Tibial nerve (tissue), 4 donors: ENCODE data around the gene FRK. TPM values are rescaled to one million over a fixed set of nuclear protein-coding genes. Genes with fewer than 3 reads are reported as not detected.

Experiments
- DNase-seq, 2 donors: peaks; one replicate each; pipeline ENCODE4 v3.0.0-alpha.2; 2019; ENCODE audit warnings: low spot score in 2 of 2
- H3K27ac ChIP-seq, 4 donors: fragments of 200-600 bp; sonication (generic) in 3 of 4; one replicate each; pipeline ENCODE4 v1.5.1; 2017 to 2019; ENCODE audit warnings: mild to moderate bottlenecking in 1 of 4
- H3K27me3 ChIP-seq, 2 donors: fragments of 200-600 bp; sonication (generic) in 1 of 2; one replicate each; pipeline versions ENCODE4 v1.5.1 to v1.6.0; 2017 to 2019
- H3K36me3 ChIP-seq, 3 donors: fragments of 200-600 bp; sonication (generic); one replicate each; pipeline ENCODE4 v1.5.1; 2018 to 2019
- H3K4me1 ChIP-seq, 4 donors: fragments of 200-600 bp; sonication (generic) in 3 of 4; one replicate each; pipeline ENCODE4 v1.5.1; 2017 to 2019
- H3K4me3 ChIP-seq, 4 donors: fragments of 200-600 bp; sonication (generic) in 3 of 4; one replicate each; pipeline ENCODE4 v1.5.1; 2017 to 2019; ENCODE audit warnings: mild to moderate bottlenecking in 1 of 4, moderate library complexity in 1 of 4
- H3K9me3 ChIP-seq, 4 donors: fragments of 200-600 bp; sonication (generic) in 3 of 4; one replicate each; pipeline ENCODE4 v1.5.1; 2017 to 2019
- CTCF ChIP-seq, 5 experiments: fragments of 200-600 bp in 3 of 5; fragments of 450-650 bp in 2 of 5; sonication (generic) in 3 of 5; IDR thresholded peaks; one replicate each; pipeline ENCODE4 v1.5.1; 2016 to 2019; ENCODE audit warnings: antibody characterized with exemption in 5 of 5, mild to moderate bottlenecking in 3 of 5, moderate library complexity in 2 of 5
- EP300 ChIP-seq, 2 donors: sonication (generic); formaldehyde crosslinking; IDR thresholded peaks; one replicate each; pipeline ENCODE4 v1.6.1; 2017; ENCODE audit warnings: antibody characterized with exemption in 2 of 2, mild to moderate bottlenecking in 1 of 2
- POLR2A ChIP-seq, 2 donors: fragments of 450-650 bp; IDR thresholded peaks; one replicate each; pipeline ENCODE4 v1.6.1; 2017; ENCODE audit warnings: antibody characterized with exemption in 2 of 2, mild to moderate bottlenecking in 2 of 2, moderate library complexity in 2 of 2
- WGBS, 2 donors: methylation state at CpG; one replicate each; pipeline ENCODE4 v1.1.5; 2018; 5-methylcytosine and 5-hydroxymethylcytosine counted together
- total RNA-seq, 4 donors: library from RNA; depleted of rRNA; stranded (reverse); fragments of >200 nt; gene quantifications; one replicate each; pipeline ENCODE4 v1.1.0, GENCODE V29; 2016

FRK gene
- total RNA-seq, 4 donors from 2014 or later, result 0.78 to 1.3 (median 0.97) TPM

GRCh38 chr6:115983998-115984397 lies 76.7 kb downstream of the FRK start:
- no peak for TF ChIP-seq POLR2A (IDR thresholded peaks at IDR 0.05)
- TF ChIP-seq CTCF (IDR thresholded peaks at IDR 0.05), result no peak
- TF ChIP-seq EP300 (IDR thresholded peaks at IDR 0.05), result no peak
- no peaks in the 10 kb centered on the region for H3K36me3 ChIP-seq
- WGBS, 2 donors, result 88 to 93% methylated on average over 4 of the region's 4 CpGs

GRCh38 chr6:115982453-115982852 lies 78.2 kb downstream of the FRK start:
- DNase-seq, result no peak
- WGBS, 2 donors, result 92 to 98% methylated on average over 2 of the region's 2 CpGs
- H3K27ac ChIP-seq, result no peak overlapping the region
- H3K36me3 ChIP-seq, result no peaks in the 10 kb centered on the region
- no peaks in the 10 kb centered on the region for H3K27me3 ChIP-seq
- H3K9me3 ChIP-seq, result no peaks in the 10 kb centered on the region
- TF ChIP-seq CTCF (IDR thresholded peaks at IDR 0.05) (no peak), POLR2A (IDR thresholded peaks at IDR 0.05) (no peak), EP300 (IDR thresholded peaks at IDR 0.05) (no peak)
- H3K4me1 ChIP-seq, result no peaks in the 10 kb centered on the region
- H3K4me3 ChIP-seq, result no peak overlapping the region

More at GRCh38 chr6:115983998-115984397, 76.7 kb downstream of the FRK start:
- H3K27me3 ChIP-seq, result no peaks in the 10 kb centered on the region
- H3K4me1 ChIP-seq, result no peaks in the 10 kb centered on the region
- no peaks in the 10 kb centered on the region for H3K9me3 ChIP-seq
- H3K4me3 ChIP-seq, result no peak overlapping the region
- no peak for DNase-seq
- H3K27ac ChIP-seq, result no peak overlapping the region

GRCh38 chr6:115977220-115977619 lies 83.5 kb downstream of the FRK start:
- Histone ChIP-seq H3K27me3 (no peaks in the 10 kb centered on the region), H3K4me1 (no peaks in the 10 kb centered on the region), H3K4me3 (no peak overlapping the region), H3K27ac (no peak overlapping the region), H3K36me3 (no peaks in the 10 kb centered on the region), H3K9me3 (no peaks in the 10 kb centered on the region)
- DNase-seq, result no peak
- TF ChIP-seq EP300 (IDR thresholded peaks at IDR 0.05), result no peak
- no peak for TF ChIP-seq CTCF (IDR thresholded peaks at IDR 0.05)
- no peak for TF ChIP-seq POLR2A (IDR thresholded peaks at IDR 0.05)
- 53 to 67% methylated on average over 2 of the region's 2 CpGs for WGBS, 2 donors

GRCh38 chr6:115976321-115976870 lies 84.3 kb downstream of the FRK start:
- Histone ChIP-seq H3K36me3 (no peaks in the 10 kb centered on the region), H3K27me3 (no peaks in the 10 kb centered on the region), H3K9me3 (no peaks in the 10 kb centered on the region), H3K4me1 (no peaks in the 10 kb centered on the region), H3K4me3 (no peak overlapping the region), H3K27ac (no peak overlapping the region)
- no peak for DNase-seq
- TF ChIP-seq EP300 (IDR thresholded peaks at IDR 0.05) (no peak), POLR2A (IDR thresholded peaks at IDR 0.05) (no peak), CTCF (IDR thresholded peaks at IDR 0.05) (no peak)
- 27 to 58% methylated on average over 2 of the region's 2 CpGs for WGBS, 2 donors

GRCh38 chr6:115972679-115973078 lies 88.0 kb downstream of the FRK start:
- TF ChIP-seq POLR2A (IDR thresholded peaks at IDR 0.05), result no peak
- no peak for TF ChIP-seq EP300 (IDR thresholded peaks at IDR 0.05)
- no peak for TF ChIP-seq CTCF (IDR thresholded peaks at IDR 0.05)
- Histone ChIP-seq H3K36me3 (no peaks in the 10 kb centered on the region), H3K9me3 (no peaks in the 10 kb centered on the region), H3K4me1 (no peaks in the 10 kb centered on the region), H3K27me3 (no peaks in the 10 kb centered on the region), H3K4me3 (no peak overlapping the region), H3K27ac (no peak overlapping the region)
- DNase-seq, result no peak
- 91% methylated on average over 2 of the region's 2 CpGs for WGBS, 2 donors
